Measurements from ENCODE around the gene WWOX. TPM values are rescaled to one million over a fixed set of nuclear protein-coding genes. Genes with fewer than 3 reads are reported as not detected.
A peak's percentile ranks its signal among the peaks of the same experiment; 100 is the strongest.

Gene WWOX
- total and polyA plus RNA-seq, 4 donors, result 5.4 to 61.5 (median 18.4) TPM

DNA sequence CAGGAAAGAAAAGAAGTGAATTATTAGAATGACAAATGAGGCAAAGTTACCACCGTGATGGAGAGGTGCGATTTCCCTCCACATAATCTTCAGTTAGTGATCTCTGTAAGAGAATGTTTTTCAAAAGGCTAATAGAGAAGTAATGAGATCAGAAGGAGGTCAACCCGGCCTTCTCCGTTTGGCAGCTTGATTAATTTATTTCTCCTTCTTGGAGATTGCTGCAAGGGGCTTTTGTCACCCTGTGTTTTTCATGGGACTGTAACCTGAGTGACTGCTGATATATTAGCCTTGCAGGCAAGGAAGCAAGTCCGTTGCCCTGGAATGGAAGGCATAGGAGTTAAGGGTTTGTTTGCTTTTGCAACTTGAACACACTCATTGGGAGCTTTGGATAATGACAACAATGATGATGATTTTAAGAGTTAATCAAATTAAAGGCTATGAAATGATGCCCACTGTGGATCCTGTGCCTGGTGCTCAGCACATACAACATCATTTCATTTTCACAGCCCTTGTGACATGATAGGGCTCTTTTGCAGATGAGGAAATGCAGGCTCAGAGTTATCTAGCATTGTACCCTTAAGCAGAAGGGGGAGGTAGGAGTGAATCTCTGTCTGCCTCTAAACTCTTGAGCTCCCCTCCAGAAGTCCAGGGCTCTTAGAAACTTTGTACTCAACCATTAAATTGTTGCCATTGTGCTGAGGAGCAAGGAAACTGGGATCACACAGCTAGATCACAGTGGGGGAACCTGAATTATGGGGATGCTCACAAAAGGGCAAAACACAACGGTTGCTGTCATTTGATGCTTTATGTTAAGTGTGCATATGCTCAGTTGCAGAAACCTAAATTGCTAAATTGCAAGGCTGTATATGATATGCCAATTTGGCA, 226.3 kb downstream of the WWOX start:
- no peak overlapping the region for H3K9ac ChIP-seq (ENCODE audit: insufficient read depth in 1 of 2, low read length in 2 of 2)
- H3K27me3 ChIP-seq (ENCODE audit: control insufficient read depth in 3 of 3, insufficient read depth in 3 of 3, low read length in 2 of 3), result no peaks in the 10 kb centered on the region
- no peaks in the 10 kb centered on the region for H3K9me3 ChIP-seq (ENCODE audit: control insufficient read depth in 4 of 4, insufficient read depth in 3 of 4, low read length in 3 of 4)
- no peak overlapping the region for H3K27ac ChIP-seq (ENCODE audit: low read depth in 1 of 2, low read length in 1 of 2)
- 59 to 65% methylated on average over 6 of the region's 6 CpGs for WGBS, 2 donors
- no peak overlapping the region for H3K4me3 ChIP-seq
- TF ChIP-seq CTCF (IDR thresholded peaks at IDR 0.05; ENCODE audit: control extremely low read depth, extremely low read depth), result no peak
- DNase-seq (peak in 2 of 3 donors; percentile 25 to 33), ATAC-seq (ENCODE audit: insufficient read depth, low FRiP score) (no peak)
- no peaks in the 10 kb centered on the region for H3K36me3 ChIP-seq (ENCODE audit: control insufficient read depth in 4 of 4, insufficient read depth in 4 of 4, low read length in 4 of 4)
- H3K4me1 ChIP-seq (ENCODE audit: control insufficient read depth in 5 of 5, insufficient read depth in 5 of 5, low read length in 5 of 5), result peaks cover 0 to 30% (median 8%) of the 10 kb centered on the region in 5 donors

DNA sequence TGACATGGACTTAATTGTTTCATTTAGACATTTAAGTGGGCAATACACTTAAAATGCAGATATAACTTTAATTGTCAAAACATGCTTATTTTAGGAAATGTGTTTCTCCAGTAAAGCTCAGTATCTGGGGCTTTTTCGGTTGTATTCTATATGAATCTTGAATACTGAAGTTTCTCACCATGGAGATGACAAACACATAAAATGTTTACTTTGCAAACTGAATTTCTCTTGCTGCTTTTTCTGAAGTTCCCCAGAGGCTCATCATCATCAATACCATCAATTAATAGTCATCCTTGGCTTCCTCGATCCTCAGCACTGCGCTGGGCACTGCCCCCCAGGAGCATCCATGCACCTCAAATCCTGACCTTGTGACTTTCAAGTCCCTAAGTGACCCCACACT, 227.3 kb downstream of the WWOX start:
- Histone ChIP-seq H3K9ac (ENCODE audit: insufficient read depth in 1 of 2, low read length in 2 of 2) (no peak overlapping the region), H3K9me3 (ENCODE audit: control insufficient read depth in 4 of 4, insufficient read depth in 3 of 4, low read length in 3 of 4) (no peaks in the 10 kb centered on the region), H3K4me3 (no peak overlapping the region), H3K36me3 (ENCODE audit: control insufficient read depth in 4 of 4, insufficient read depth in 4 of 4, low read length in 4 of 4) (no peaks in the 10 kb centered on the region), H3K27me3 (ENCODE audit: control insufficient read depth in 3 of 3, insufficient read depth in 3 of 3, low read length in 2 of 3) (no peaks in the 10 kb centered on the region), H3K27ac (ENCODE audit: low read depth in 1 of 2, low read length in 1 of 2) (no peak overlapping the region), H3K4me1 (ENCODE audit: control insufficient read depth in 5 of 5, insufficient read depth in 5 of 5, low read length in 5 of 5) (peaks cover 0 to 26% (median 8%) of the 10 kb centered on the region in 5 donors)
- DNase-seq, result peak in 2 of 3 donors; percentile 56 to 66
- TF ChIP-seq CTCF (IDR thresholded peaks at IDR 0.05; ENCODE audit: control extremely low read depth, extremely low read depth), result no peak
- WGBS, 2 donors, result 92 to 94% methylated on average over 3 of the region's 3 CpGs
- no peak for ATAC-seq (ENCODE audit: insufficient read depth, low FRiP score)

DNA sequence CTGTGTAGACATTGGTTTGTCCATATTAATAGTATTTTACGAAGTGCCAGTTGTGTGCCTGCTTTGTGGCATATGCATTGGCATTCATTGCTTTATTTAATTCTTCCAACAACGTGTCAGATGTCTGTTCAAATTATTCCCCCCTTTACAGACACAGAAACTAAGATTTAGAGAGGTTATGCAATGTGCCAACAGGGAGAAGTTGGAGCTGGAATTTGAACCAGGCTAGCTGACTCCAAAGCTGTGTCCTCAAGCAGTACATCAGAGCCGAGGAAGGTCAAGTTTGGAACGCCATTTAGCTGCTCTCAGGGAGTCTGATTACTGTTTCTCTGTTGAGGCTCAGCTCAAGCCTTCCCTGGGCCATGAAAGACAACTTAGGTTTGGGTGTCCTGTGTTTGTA, 232.3 kb downstream of the WWOX start:
- no peaks in the 10 kb centered on the region for H3K27me3 ChIP-seq (ENCODE audit: control insufficient read depth in 3 of 3, insufficient read depth in 3 of 3, low read length in 2 of 3)
- no peak for ATAC-seq (ENCODE audit: insufficient read depth, low FRiP score)
- no peak overlapping the region for H3K9ac ChIP-seq (ENCODE audit: insufficient read depth in 1 of 2, low read length in 2 of 2)
- DNase-seq, result no peak
- H3K9me3 ChIP-seq (ENCODE audit: control insufficient read depth in 4 of 4, insufficient read depth in 3 of 4, low read length in 3 of 4), result peaks cover 0 to 2% (median 0%) of the 10 kb centered on the region in 4 donors
- no peaks in the 10 kb centered on the region for H3K4me1 ChIP-seq (ENCODE audit: control insufficient read depth in 5 of 5, insufficient read depth in 5 of 5, low read length in 5 of 5)
- no peaks in the 10 kb centered on the region for H3K36me3 ChIP-seq (ENCODE audit: control insufficient read depth in 4 of 4, insufficient read depth in 4 of 4, low read length in 4 of 4)
- H3K27ac ChIP-seq (ENCODE audit: low read depth in 1 of 2, low read length in 1 of 2), result no peak overlapping the region
- WGBS, 2 donors, result 79 to 90% methylated on average over 4 of the region's 4 CpGs
- no peak for TF ChIP-seq CTCF (IDR thresholded peaks at IDR 0.05; ENCODE audit: control extremely low read depth, extremely low read depth)
- no peak overlapping the region for H3K4me3 ChIP-seq
